ENCODE data around the gene CPVL. TPM values are rescaled to one million over a fixed set of nuclear protein-coding genes. Genes with fewer than 3 reads are reported as not detected.

CPVL gene
- total and polyA plus RNA-seq, 3 experiments from 2014 or later = 1.0 to 1.3 TPM; not detected in 1

GRCh38 chr7:29170781-29171180, 24.4 kb upstream of the CPVL start:
- Histone ChIP-seq H3K9me3 (ENCODE audit: low read length) (no peaks in the 10 kb centered on the region), H3K27me3 (ENCODE audit: insufficient read depth, low read length, poor library complexity, severe bottlenecking) (no peaks in the 10 kb centered on the region), H3K4me1 (ENCODE audit: insufficient read depth, low read length) (no peaks in the 10 kb centered on the region), H3K4me3 (ENCODE audit: low read length) (no peak overlapping the region), H3K27ac (ENCODE audit: low read depth, low read length) (no peak overlapping the region), H3K36me3 (ENCODE audit: insufficient read depth, low read length) (no peaks in the 10 kb centered on the region)
- DNase-seq = no peak
- ChIA-PET POLR2A (no interaction called here), CTCF (interaction anchor here (2.7 kb wide), 1 partner anchor 19 kb away, joined by 10 read pairs; no protein-coding TSS in a partner anchor)
- H3K4me1 Mint-ChIP-seq = no peaks in the 10 kb centered on the region
- no peak overlapping the region for H3K27ac Mint-ChIP-seq
- H3K36me3 Mint-ChIP-seq = peaks cover 0 to 4% (median 1%) of the 10 kb centered on the region in 3 donors
- peaks cover 13 to 38% of the 10 kb centered on the region in 2 donors for H3K27me3 Mint-ChIP-seq
- no peak overlapping the region for H3K4me3 Mint-ChIP-seq
- peaks cover 2 to 8% (median 6%) of the 10 kb centered on the region in 5 donors for H3K9me3 Mint-ChIP-seq

GRCh38 chr7:29167721-29168120, 21.4 kb upstream of the CPVL start:
- ChIA-PET POLR2A (no interaction called here), CTCF (no interaction called here)
- Mint-ChIP-seq H3K36me3 (peaks cover 0 to 7% (median 1%) of the 10 kb centered on the region in 3 donors), H3K4me1 (no peaks in the 10 kb centered on the region), H3K27me3 (peaks cover 13 to 53% of the 10 kb centered on the region in 2 donors), H3K9me3 (peaks cover 6 to 14% (median 13%) of the 10 kb centered on the region in 5 donors), H3K4me3 (no peak overlapping the region), H3K27ac (peak overlapping the region in 1 of 8 donors; percentile 9)
- H3K27ac ChIP-seq (ENCODE audit: low read depth, low read length) = no peak overlapping the region
- no peaks in the 10 kb centered on the region for H3K36me3 ChIP-seq (ENCODE audit: insufficient read depth, low read length)
- H3K4me1 ChIP-seq (ENCODE audit: insufficient read depth, low read length) = no peaks in the 10 kb centered on the region
- no peaks in the 10 kb centered on the region for H3K9me3 ChIP-seq (ENCODE audit: low read length)
- H3K4me3 ChIP-seq (ENCODE audit: low read length) = no peak overlapping the region
- DNase-seq = no peak
- H3K27me3 ChIP-seq (ENCODE audit: insufficient read depth, low read length, poor library complexity, severe bottlenecking) = no peaks in the 10 kb centered on the region

GRCh38 chr7:29163854-29164253, 17.5 kb upstream of the CPVL start:
- POLR2A ChIA-PET = no interaction called here
- no peaks in the 10 kb centered on the region for H3K4me1 Mint-ChIP-seq
- DNase-seq = no peak

GRCh38 chr7:29162577-29162976, 16.2 kb upstream of the CPVL start:
- peaks cover 5 to 41% of the 10 kb centered on the region in 2 donors for H3K27me3 Mint-ChIP-seq
- H3K4me3 Mint-ChIP-seq = no peak overlapping the region
- Histone ChIP-seq H3K9me3 (ENCODE audit: low read length) (no peaks in the 10 kb centered on the region), H3K36me3 (ENCODE audit: insufficient read depth, low read length) (no peaks in the 10 kb centered on the region), H3K4me3 (ENCODE audit: low read length) (no peak overlapping the region), H3K27me3 (ENCODE audit: insufficient read depth, low read length, poor library complexity, severe bottlenecking) (no peaks in the 10 kb centered on the region), H3K27ac (ENCODE audit: low read depth, low read length) (no peak overlapping the region), H3K4me1 (ENCODE audit: insufficient read depth, low read length) (no peaks in the 10 kb centered on the region)
- ChIA-PET POLR2A (no interaction called here), CTCF (no interaction called here)
- no peak for DNase-seq
- peaks cover under 1% of the 10 kb centered on the region in 3 donors for H3K4me1 Mint-ChIP-seq
- H3K27ac Mint-ChIP-seq = no peak overlapping the region
- H3K9me3 Mint-ChIP-seq = peaks cover 6 to 14% (median 13%) of the 10 kb centered on the region in 5 donors
- peaks cover 0 to 4% (median 0%) of the 10 kb centered on the region in 3 donors for H3K36me3 Mint-ChIP-seq

More at GRCh38 chr7:29163854-29164253, 17.5 kb upstream of the CPVL start:
- Histone ChIP-seq H3K27me3 (ENCODE audit: insufficient read depth, low read length, poor library complexity, severe bottlenecking) (no peaks in the 10 kb centered on the region), H3K27ac (ENCODE audit: low read depth, low read length) (no peak overlapping the region), H3K4me3 (ENCODE audit: low read length) (no peak overlapping the region), H3K9me3 (ENCODE audit: low read length) (no peaks in the 10 kb centered on the region), H3K36me3 (ENCODE audit: insufficient read depth, low read length) (no peaks in the 10 kb centered on the region), H3K4me1 (ENCODE audit: insufficient read depth, low read length) (no peaks in the 10 kb centered on the region)
- CTCF ChIA-PET = no interaction called here
- peaks cover 7 to 48% of the 10 kb centered on the region in 2 donors for H3K27me3 Mint-ChIP-seq
- H3K9me3 Mint-ChIP-seq = peaks cover 6 to 14% (median 13%) of the 10 kb centered on the region in 5 donors
- H3K27ac Mint-ChIP-seq = no peak overlapping the region
- H3K36me3 Mint-ChIP-seq = peaks cover 0 to 4% (median 0%) of the 10 kb centered on the region in 3 donors
- H3K4me3 Mint-ChIP-seq = no peak overlapping the region

GRCh38 chr7:29161231-29161630, 14.9 kb upstream of the CPVL start:
- Mint-ChIP-seq H3K4me3 (no peak overlapping the region), H3K9me3 (peaks cover 6 to 10% (median 9%) of the 10 kb centered on the region in 5 donors), H3K36me3 (peaks cover 0 to 4% (median 0%) of the 10 kb centered on the region in 3 donors), H3K27me3 (peaks cover 4 to 34% of the 10 kb centered on the region in 2 donors), H3K27ac (no peak overlapping the region), H3K4me1 (peaks cover 11 to 14% (median 13%) of the 10 kb centered on the region in 3 donors)
- H3K4me3 ChIP-seq (ENCODE audit: low read length) = no peak overlapping the region
- H3K27ac ChIP-seq (ENCODE audit: low read depth, low read length) = no peak overlapping the region
- H3K9me3 ChIP-seq (ENCODE audit: low read length) = no peaks in the 10 kb centered on the region
- no peaks in the 10 kb centered on the region for H3K4me1 ChIP-seq (ENCODE audit: insufficient read depth, low read length)
- POLR2A ChIA-PET = no interaction called here
- CTCF ChIA-PET = no interaction called here
- H3K27me3 ChIP-seq (ENCODE audit: insufficient read depth, low read length, poor library complexity, severe bottlenecking) = no peaks in the 10 kb centered on the region
- DNase-seq = no peak
- H3K36me3 ChIP-seq (ENCODE audit: insufficient read depth, low read length) = no peaks in the 10 kb centered on the region

GRCh38 chr7:29160080-29160479, 13.7 kb upstream of the CPVL start:
- H3K36me3 Mint-ChIP-seq = no peaks in the 10 kb centered on the region
- H3K9me3 ChIP-seq (ENCODE audit: low read length) = no peaks in the 10 kb centered on the region
- no peaks in the 10 kb centered on the region for H3K36me3 ChIP-seq (ENCODE audit: insufficient read depth, low read length)
- POLR2A ChIA-PET = no interaction called here
- no peak overlapping the region for H3K4me3 ChIP-seq (ENCODE audit: low read length)
- H3K27me3 ChIP-seq (ENCODE audit: insufficient read depth, low read length, poor library complexity, severe bottlenecking) = no peaks in the 10 kb centered on the region
- peaks cover 12 to 17% (median 16%) of the 10 kb centered on the region in 3 donors for H3K4me1 Mint-ChIP-seq
- no peak overlapping the region for H3K4me3 Mint-ChIP-seq
- H3K9me3 Mint-ChIP-seq = peaks cover 0 to 4% (median 0%) of the 10 kb centered on the region in 5 donors
- no peak overlapping the region for H3K27ac ChIP-seq (ENCODE audit: low read depth, low read length)
- no peak overlapping the region for H3K27ac Mint-ChIP-seq
- H3K27me3 Mint-ChIP-seq = peaks cover 4 to 27% of the 10 kb centered on the region in 2 donors
- no peaks in the 10 kb centered on the region for H3K4me1 ChIP-seq (ENCODE audit: insufficient read depth, low read length)
- DNase-seq = no peak
- CTCF ChIA-PET = no interaction called here

- H3K27me3 ChIP-seq (ENCODE audit: insufficient read depth, low read length, poor library complexity, severe bottlenecking) = no peaks in the 10 kb centered on the region
- Mint-ChIP-seq H3K4me1 (peaks cover 12 to 17% (median 16%) of the 10 kb centered on the region in 3 donors), H3K36me3 (no peaks in the 10 kb centered on the region), H3K4me3 (no peak overlapping the region), H3K27me3 (peaks cover 4 to 18% of the 10 kb centered on the region in 2 donors), H3K27ac (no peak overlapping the region), H3K9me3 (no peaks in the 10 kb centered on the region)
- POLR2A ChIA-PET = no interaction called here
- H3K4me1 ChIP-seq (ENCODE audit: insufficient read depth, low read length) = no peaks in the 10 kb centered on the region
- H3K27ac ChIP-seq (ENCODE audit: low read depth, low read length) = no peak overlapping the region
- CTCF ChIA-PET = no interaction called here
- DNase-seq = no peak
- H3K36me3 ChIP-seq (ENCODE audit: insufficient read depth, low read length) = no peaks in the 10 kb centered on the region
- H3K9me3 ChIP-seq (ENCODE audit: low read length) = no peaks in the 10 kb centered on the region
- H3K4me3 ChIP-seq (ENCODE audit: low read length) = no peak overlapping the region
Measured at GRCh38 chr7:29158795-29159423, 12.6 kb upstream of the CPVL start.

- Histone ChIP-seq H3K27ac (ENCODE audit: low read depth, low read length) (no peak overlapping the region), H3K4me1 (ENCODE audit: insufficient read depth, low read length) (no peaks in the 10 kb centered on the region), H3K36me3 (ENCODE audit: insufficient read depth, low read length) (no peaks in the 10 kb centered on the region), H3K27me3 (ENCODE audit: insufficient read depth, low read length, poor library complexity, severe bottlenecking) (no peaks in the 10 kb centered on the region), H3K4me3 (ENCODE audit: low read length) (no peak overlapping the region), H3K9me3 (ENCODE audit: low read length) (no peaks in the 10 kb centered on the region)
- Mint-ChIP-seq H3K27ac (peak overlapping the region in 6 of 8 donors; percentile 5 to 54 (median 14)), H3K27me3 (peaks cover 4 to 14% of the 10 kb centered on the region in 2 donors), H3K4me3 (peak overlapping the region in 4 of 7 donors; percentile 27 to 54 (median 42)), H3K4me1 (peaks cover 12 to 17% (median 16%) of the 10 kb centered on the region in 3 donors), H3K36me3 (peaks cover 0 to 1% (median 0%) of the 10 kb centered on the region in 3 donors), H3K9me3 (no peaks in the 10 kb centered on the region)
- CTCF ChIA-PET = interaction anchor here (1.2 to 2.3 kb wide), 2 partner anchors 31 to 33 kb away, joined by 6 to 15 read pairs; no protein-coding TSS in a partner anchor
- POLR2A ChIA-PET = no interaction called here
- DNase-seq = peak in 1 of 5 donors; percentile 53
Measured at GRCh38 chr7:29156907-29157452, 10.6 kb upstream of the CPVL start.

All from CD8-positive, alpha-beta memory T cell (primary cell).